HG03521 (cell line): ENCODE measurements around the gene NEK9.

ENCODE experiments used
- ATAC-seq: cut with Tn5 transposase; IDR thresholded peaks from one replicate; pipeline ENCODE4 v1.9.1; 2021; ENCODE audit warnings: mild to moderate bottlenecking, moderate library complexity; ENCODE audit not compliant: unreplicated experiment

The NEK9 gene

GRCh38 chr14:75113932-75114539 lies 12.8 kb downstream of the NEK9 start:
- ATAC-seq, result no peak

- ATAC-seq, result no peak
Observed at GRCh38 chr14:75109877-75110276, 17.0 kb downstream of the NEK9 start.

- ATAC-seq, result no peak
Observed at GRCh38 chr14:75107186-75107585, 19.7 kb downstream of the NEK9 start.

- ATAC-seq, result no peak
Observed at GRCh38 chr14:75101491-75101890, 25.4 kb downstream of the NEK9 start.

- no peak for ATAC-seq
Observed at GRCh38 chr14:75098682-75099081, 28.2 kb downstream of the NEK9 start.

- no peak for ATAC-seq
Observed at GRCh38 chr14:75098212-75098611, 28.6 kb downstream of the NEK9 start.

GRCh38 chr14:75096959-75097358 lies 29.9 kb downstream of the NEK9 start:
- ATAC-seq, result no peak

GRCh38 chr14:75095690-75096089 lies 31.2 kb downstream of the NEK9 start:
- ATAC-seq, result no peak

GRCh38 chr14:75094896-75095295 lies 32.0 kb downstream of the NEK9 start:
- no peak for ATAC-seq

GRCh38 chr14:75092698-75093097 lies 34.1 kb downstream of the NEK9 start:
- ATAC-seq, result no peak

GRCh38 chr14:75091251-75091650 lies 35.6 kb downstream of the NEK9 start:
- no peak for ATAC-seq

- no peak for ATAC-seq
Observed at GRCh38 chr14:75090353-75090752, 36.5 kb downstream of the NEK9 start.

- ATAC-seq, result no peak
Observed at GRCh38 chr14:75088566-75089373, 38.1 kb downstream of the NEK9 start.

- no peak for ATAC-seq
Observed at GRCh38 chr14:75088153-75088552, 38.7 kb downstream of the NEK9 start.

- ATAC-seq, result no peak
Observed at GRCh38 chr14:75084513-75084912, 42.3 kb downstream of the NEK9 start.

GRCh38 chr14:75083271-75083670 lies 43.6 kb downstream of the NEK9 start:
- ATAC-seq, result no peak

- no peak for ATAC-seq
Observed at GRCh38 chr14:75081660-75082229, 45.1 kb downstream of the NEK9 start.

GRCh38 chr14:75079521-75079920 lies 47.3 kb downstream of the NEK9 start:
- ATAC-seq, result no peak

GRCh38 chr14:75077794-75078193 lies 49.1 kb downstream of the NEK9 start:
- no peak for ATAC-seq

- no peak for ATAC-seq
Observed at GRCh38 chr14:75070383-75070782, 56.5 kb downstream of the NEK9 start.

GRCh38 chr14:75069811-75070145 lies 57.1 kb downstream of the NEK9 start:
- ATAC-seq, result no peak

GRCh38 chr14:75069121-75069810 lies 57.6 kb downstream of the NEK9 start, which contains the start of gene ZC2HC1C:
Gene ZC2HC1C (plus strand): TSS chr14:75069641. CDS start chr14:75070574, 933 bp downstream.
- ATAC-seq, result peak; percentile 61
